PC-3 (cell line): Measurements from ENCODE around the gene ARHGAP9.

Experiments
- CTCF ChIP-seq: fragments of 300-600 bp; sonication (generic); conservative IDR thresholded peaks from 2 replicates; pipeline ENCODE4 v1.5.1; 2017; ENCODE audit warnings: antibody characterized with exemption, low read depth, mild to moderate bottlenecking, low read length
- EZH2 ChIP-seq: fragments of 300-600 bp; sonication (generic); IDR thresholded peaks from one replicate; pipeline ENCODE4 v1.6.1; 2017; ENCODE audit warnings: antibody characterized with exemption, mild to moderate bottlenecking, low read length; ENCODE audit not compliant: unreplicated experiment
- EZH2phosphoT487 ChIP-seq: fragments of 300-600 bp; sonication (generic); IDR thresholded peaks from 2 replicates; pipeline ENCODE4 v1.6.1; 2018; ENCODE audit warnings: mild to moderate bottlenecking, antibody characterized with exemption, low read length, borderline replicate concordance

- no peak for TF ChIP-seq EZH2phosphoT487
- no peak for TF ChIP-seq CTCF
- no peak for TF ChIP-seq EZH2
Observed at GRCh38 chr12:57488402-57489156, 8.9 kb upstream of the ARHGAP9 start.
